ENCODE results near the gene CLEC16A. TPM values are rescaled to one million over a fixed set of nuclear protein-coding genes. Genes with fewer than 3 reads are reported as not detected.

Gene CLEC16A
- total and polyA plus RNA-seq, 9 of the 15 experiments (the other 6 are each of a cell fraction or from before 2014, with no cell fraction given): 1.00 to 22.3 (median 10.0) TPM

GRCh38 chr16:10984509-10984908, 40.1 kb downstream of the CLEC16A start:
- TF ChIP-seq ZNF24 (IDR thresholded peaks at IDR 0.05) (no peak), C11orf30 (IDR thresholded peaks at IDR 0.05; ENCODE audit: low read depth) (peak; percentile 97), MAFG (tag; conservative IDR thresholded peaks at IDR 0.05) (peak; percentile 92), MAFF (IDR thresholded peaks at IDR 0.05; ENCODE audit: low read length) (peak; percentile 97), FOXK1 (CRISPR knock-in tag; IDR thresholded peaks at IDR 0.05; ENCODE audit: borderline replicate concordance) (no peak), ZNF316 (IDR thresholded peaks at IDR 0.05) (peak; percentile 97), MAFK (IDR thresholded peaks at IDR 0.05; ENCODE audit: low read length) (peak; percentile 98)
- H3K36me3 ChIP-seq (ENCODE audit: control insufficient read depth, insufficient read depth, low read length): peaks cover 61% of the 10 kb centered on the region
- H3K4me2 ChIP-seq (ENCODE audit: insufficient read depth, low read length): no peak overlapping the region
- CTCF ChIA-PET (ENCODE audit: low intra/inter-chr PET ratio): no interaction called here
- no peak overlapping the region for H3K9ac ChIP-seq (ENCODE audit: insufficient read depth in 1 of 2, low read depth in 2 of 2, low read length in 2 of 2)
- DNase-seq (ENCODE audit: extremely low read depth in 1 of 4, low spot score in 3 of 4): no peak
- no peak overlapping the region; the same call in 2 of the 3 replicates for H3K27ac ChIP-seq (ENCODE audit: extremely low read depth, low read depth, low read length)
- in situ Hi-C loops (cut with MboI): no loop called here
- H3K27me3 ChIP-seq (ENCODE audit: control insufficient read depth in 2 of 2, insufficient read depth in 2 of 2, low read length in 2 of 2): no peaks in the 10 kb centered on the region
- no peak overlapping the region for H3K4me3 ChIP-seq
- POLR2A ChIA-PET: interaction anchor here (0.7 to 1.9 kb wide), 3 partner anchors 12 to 271 kb away, joined by 3 to 11 read pairs (median 5); partner anchors contain the start of gene SOCS1
- no peak overlapping the region for H2AFZ ChIP-seq (ENCODE audit: low read depth, low read length)
- 68% methylated on average over 6 of the region's 6 CpGs for WGBS (ENCODE audit: insufficient coverage, low coverage, missing lambda C conversion rate)
- ATAC-seq: no peak
- H3K9me1 ChIP-seq (ENCODE audit: control insufficient read depth, insufficient read depth, low read length): no peaks in the 10 kb centered on the region
- peaks cover 3 to 9% of the 10 kb centered on the region in 2 experiments; a peak in 3 of 5 replicates for H3K4me1 ChIP-seq (replicated peaks in 1 of 2; ENCODE audit: control insufficient read depth in 2 of 2, insufficient read depth in 2 of 2, low read length in 2 of 2)
- 0 out of 2 replicates have a peak, but pooled peaks cover 3% of the 10 kb centered on the region for H4K20me1 ChIP-seq (replicated peaks; ENCODE audit: control insufficient read depth, insufficient read depth, low read length)
- no peaks in the 10 kb centered on the region for H3K79me2 ChIP-seq (ENCODE audit: control insufficient read depth, insufficient read depth, low read length)
- no peaks in the 10 kb centered on the region for H3K9me3 ChIP-seq (replicated peaks; ENCODE audit: control insufficient read depth, insufficient read depth, low read depth, low read length)
- BruUV-seq (replicated peaks): no TSS peak
- no peak for FAIRE-seq
- intact Hi-C loops (cut with micrococcal nuclease): no loop called here

Data from K562 (cell line).